Lower lobe of right lung (tissue), 2 donors: ENCODE results near the gene GLIPR1L1. TPM values are rescaled to one million over a fixed set of nuclear protein-coding genes. Genes with fewer than 3 reads are reported as not detected.
A peak's percentile ranks its signal among the peaks of the same experiment; 100 is the strongest.

Source experiments
- ATAC-seq, 2 donors: fragments of 200-7000 bp; cut with Tn5 transposase; one replicate each; pipeline ENCODE4 v1.9.1; 2020 to 2022; ENCODE audit warnings: mild to moderate bottlenecking in 2 of 2, moderate library complexity in 2 of 2
- DNase-seq: peaks from one replicate; pipeline ENCODE4 v3.0.0-alpha.2; 2020
- H3K27ac ChIP-seq: fragments of 200-600 bp; one replicate; pipeline ENCODE4 v1.8.0; 2022
- H3K27me3 ChIP-seq: fragments of 200-600 bp; one replicate; pipeline ENCODE4 v1.8.0; 2022; ENCODE audit warnings: low read depth
- H3K36me3 ChIP-seq: fragments of 200-600 bp; one replicate; pipeline ENCODE4 v1.8.0; 2022; ENCODE audit warnings: mild to moderate bottlenecking
- H3K4me1 ChIP-seq: fragments of 200-600 bp; one replicate; pipeline ENCODE4 v1.8.0; 2022
- H3K4me3 ChIP-seq: fragments of 200-600 bp; one replicate; pipeline ENCODE4 v1.8.0; 2022; ENCODE audit warnings: mild to moderate bottlenecking
- H3K9me3 ChIP-seq: fragments of 200-600 bp; one replicate; pipeline ENCODE4 v1.8.0; 2022
- CTCF ChIP-seq: fragments of 200-600 bp; IDR thresholded peaks from one replicate; pipeline ENCODE4 v1.8.0; 2022; ENCODE audit warnings: antibody characterized with exemption, mild to moderate bottlenecking
- intact Hi-C: fragments of 100-400 bp; cut with DNase I; formaldehyde crosslinking; loops from one replicate; pipeline ENCODE4 v1.11.0; 2022
- total RNA-seq: library from RNA; stranded (reverse); fragmentation: NEBNext Ultra II Directional; extraction: Animal tissue kit (Norgen Biotek cat#: 25700); gene quantifications from one replicate; pipeline ENCODE4 v1.2.1, GENCODE V29; 2021
- donor health status: DM: no; HTN: yes; CAD: no; lungs with severe emphysema.

GLIPR1L1 gene
- total RNA-seq, 1 donor from 2014 or later = not detected

- no peak for DNase-seq
- intact Hi-C loops = no loop called here
Observed at GRCh38 chr12:75374971-75375370, 40.5 kb downstream of the GLIPR1L1 start.

GRCh38 chr12:75378354-75378753 lies 43.9 kb downstream of the GLIPR1L1 start:
- TF ChIP-seq CTCF = no peak
- no peaks in the 10 kb centered on the region for H3K9me3 ChIP-seq
- H3K4me1 ChIP-seq = no peaks in the 10 kb centered on the region
- no peak overlapping the region for H3K27ac ChIP-seq
- intact Hi-C loops = no loop called here
- no peaks in the 10 kb centered on the region for H3K27me3 ChIP-seq
- no peak overlapping the region for H3K4me3 ChIP-seq
- no peaks in the 10 kb centered on the region for H3K36me3 ChIP-seq
- ATAC-seq (no peak), DNase-seq (no peak)

More at GRCh38 chr12:75374971-75375370, 40.5 kb downstream of the GLIPR1L1 start:
- no peak for ATAC-seq
- no peaks in the 10 kb centered on the region for H3K27me3 ChIP-seq
- no peaks in the 10 kb centered on the region for H3K4me1 ChIP-seq
- no peak for TF ChIP-seq CTCF
- H3K36me3 ChIP-seq = no peaks in the 10 kb centered on the region
- no peak overlapping the region for H3K4me3 ChIP-seq
- H3K27ac ChIP-seq = no peak overlapping the region
- no peaks in the 10 kb centered on the region for H3K9me3 ChIP-seq

GRCh38 chr12:75389061-75389460 lies 54.6 kb downstream of the GLIPR1L1 start:
- Histone ChIP-seq H3K9me3 (no peaks in the 10 kb centered on the region), H3K36me3 (no peaks in the 10 kb centered on the region), H3K4me1 (peaks cover 23% of the 10 kb centered on the region), H3K27me3 (no peaks in the 10 kb centered on the region), H3K27ac (peak overlapping the region; percentile 91), H3K4me3 (peak overlapping the region; percentile 65)
- no peak for TF ChIP-seq CTCF
- DNase-seq = no peak
- intact Hi-C loops = no loop called here
- no peak for ATAC-seq

GRCh38 chr12:75389706-75390105 lies 55.2 kb downstream of the GLIPR1L1 start:
- Histone ChIP-seq H3K27me3 (no peaks in the 10 kb centered on the region), H3K4me3 (peak overlapping the region; percentile 65), H3K27ac (peak overlapping the region; percentile 91), H3K9me3 (no peaks in the 10 kb centered on the region), H3K36me3 (no peaks in the 10 kb centered on the region), H3K4me1 (peaks cover 23% of the 10 kb centered on the region)
- DNase-seq (no peak), ATAC-seq (no peak)
- intact Hi-C loops = no loop called here
- no peak for TF ChIP-seq CTCF

GRCh38 chr12:75390156-75390898 lies 55.9 kb downstream of the GLIPR1L1 start:
- no peaks in the 10 kb centered on the region for H3K27me3 ChIP-seq
- no peaks in the 10 kb centered on the region for H3K9me3 ChIP-seq
- H3K36me3 ChIP-seq = no peaks in the 10 kb centered on the region
- TF ChIP-seq CTCF = no peak
- intact Hi-C loops = no loop called here
- peak overlapping the region; percentile 91 for H3K27ac ChIP-seq
- H3K4me3 ChIP-seq = peak overlapping the region; percentile 65
- ATAC-seq = peak in 1 of 2 donors; percentile 60
- H3K4me1 ChIP-seq = peaks cover 23% of the 10 kb centered on the region
- DNase-seq = no peak
